HUDEP-2 (cell line): ENCODE data around the gene REELD1.

Source experiments
- DNase-seq, 76 experiments: peaks; one replicate each; lab custom pipeline; 2025; ENCODE audit not compliant: unreplicated experiment in 76 of 76; lab: John Stamatoyannopoulos, UW

The REELD1 gene

GRCh38 chr4:146261041-146261440, 46.7 kb downstream of the REELD1 start:
- no peak for DNase-seq

- DNase-seq, result no peak
These were observed 49.5 kb downstream of the REELD1 start for GRCh38 chr4:146263793-146264192.

GRCh38 chr4:146265950-146266490, 51.7 kb downstream of the REELD1 start:
- DNase-seq, result no peak

GRCh38 chr4:146267826-146268225, 53.5 kb downstream of the REELD1 start:
- no peak for DNase-seq

GRCh38 chr4:146269228-146269653, 54.9 kb downstream of the REELD1 start:
- no peak for DNase-seq

GRCh38 chr4:146271466-146271865, 57.1 kb downstream of the REELD1 start:
- no peak for DNase-seq

GRCh38 chr4:146273204-146273901, 59.0 kb downstream of the REELD1 start:
- no peak for DNase-seq

- no peak for DNase-seq
These were observed 60.4 kb downstream of the REELD1 start for GRCh38 chr4:146274774-146275173.

GRCh38 chr4:146275370-146275769, 61.0 kb downstream of the REELD1 start:
- DNase-seq, result peak in 14 of 76 experiments; percentile 0 to 27 (median 4)

- no peak for DNase-seq
These were observed 64.6 kb downstream of the REELD1 start for GRCh38 chr4:146278986-146279385.
